ENCODE measurements around the gene RGS3.
"Not testable (repeated sequence)": the region's sequence is repeated elsewhere in the genome, so short reads cannot be mapped to it uniquely, and the experiment has no call there.

GRCh38 chr9:113491147-113491546, 27.6 kb downstream of the RGS3 start:
- TF ChIP-seq CTCF (IDR thresholded peaks at IDR 0.05; ENCODE audit: low read length); EZH2phosphoT487 (IDR thresholded peaks at IDR 0.05; ENCODE audit: low read length); EZH2 (optimal IDR thresholded peaks at IDR 0.05; ENCODE audit: low read depth, low read length): not testable (repeated sequence)

All from MM.1S (cell line).